Urothelium cell line (cell line): ENCODE measurements around the gene CSMD2.
A peak's percentile ranks its signal among the peaks of the same experiment; 100 is the strongest.

Experiments used
- DNase-seq: peaks from one replicate; pipeline ENCODE4 v3.0.0; 2011; ENCODE audit warnings: low spot score, mixed read lengths
- FAIRE-seq: peaks from 2 replicates; lab custom pipeline; 2011; peaks lifted over from hg19 to GRCh38; lab: Jason Lieb, UNC

CSMD2 gene

GRCh38 chr1:33735624-33736023 is 429.4 kb downstream of the CSMD2 start:
- FAIRE-seq (no peak), DNase-seq (peak; percentile 22)

- no peak for DNase-seq
- FAIRE-seq, result no peak
Observed at GRCh38 chr1:33727310-33727709, 437.7 kb downstream of the CSMD2 start.

GRCh38 chr1:33726274-33726804 is 438.7 kb downstream of the CSMD2 start:
- FAIRE-seq (no peak), DNase-seq (no peak)

GRCh38 chr1:33725556-33726160 is 439.4 kb downstream of the CSMD2 start:
- FAIRE-seq, result no peak

GRCh38 chr1:33725037-33725436 is 440.0 kb downstream of the CSMD2 start:
- no peak for DNase-seq
- no peak for FAIRE-seq

More at GRCh38 chr1:33725556-33726160, 439.4 kb downstream of the CSMD2 start:
- DNase-seq, result no peak

GRCh38 chr1:33724348-33724747 is 440.7 kb downstream of the CSMD2 start:
- no peak for FAIRE-seq

GRCh38 chr1:33723251-33723650 is 441.8 kb downstream of the CSMD2 start:
- no peak for FAIRE-seq
- no peak for DNase-seq

More at GRCh38 chr1:33724348-33724747, 440.7 kb downstream of the CSMD2 start:
- DNase-seq, result no peak

- no peak for FAIRE-seq
- no peak for DNase-seq
Observed at GRCh38 chr1:33721301-33721815, 443.7 kb downstream of the CSMD2 start.

GRCh38 chr1:33719771-33720670 is 445.0 kb downstream of the CSMD2 start:
- DNase-seq, result no peak
- FAIRE-seq, result no peak

- DNase-seq (no peak), FAIRE-seq (no peak)
Observed at GRCh38 chr1:33719326-33719725, 445.7 kb downstream of the CSMD2 start.

GRCh38 chr1:33718186-33718585 is 446.8 kb downstream of the CSMD2 start:
- DNase-seq (no peak), FAIRE-seq (peak; percentile 48)

- FAIRE-seq, result no peak
- DNase-seq, result no peak
Observed at GRCh38 chr1:33716976-33717688, 447.9 kb downstream of the CSMD2 start.

- DNase-seq (no peak), FAIRE-seq (no peak)
Observed at GRCh38 chr1:33715195-33715811, 449.7 kb downstream of the CSMD2 start.

- FAIRE-seq (no peak), DNase-seq (no peak)
Observed at GRCh38 chr1:33714421-33714820, 450.6 kb downstream of the CSMD2 start.

- DNase-seq (no peak), FAIRE-seq (no peak)
Observed at GRCh38 chr1:33713058-33713877, 451.8 kb downstream of the CSMD2 start.

- FAIRE-seq (no peak), DNase-seq (no peak)
Observed at GRCh38 chr1:33712186-33712585, 452.8 kb downstream of the CSMD2 start.

GRCh38 chr1:33711511-33711910 is 453.5 kb downstream of the CSMD2 start:
- no peak for DNase-seq
- no peak for FAIRE-seq

GRCh38 chr1:33710967-33711366 is 454.1 kb downstream of the CSMD2 start:
- no peak for DNase-seq
- FAIRE-seq, result no peak

GRCh38 chr1:33709783-33710718 is 455.0 kb downstream of the CSMD2 start:
- no peak for FAIRE-seq

More at GRCh38 chr1:33709783-33710718, 455.0 kb downstream of the CSMD2 start:
- peak; percentile 46 for DNase-seq
